Type B pancreatic cell (in vitro differentiated cells): ENCODE results near the gene NRDC. TPM values are rescaled to one million over a fixed set of nuclear protein-coding genes. Genes with fewer than 3 reads are reported as not detected.

Experiments used
- DNase-seq: peaks from one replicate; pipeline ENCODE4 v3.0.0; 2021; ENCODE audit warnings: mixed read lengths; ENCODE audit not compliant: unreplicated experiment; ENCODE audit errors: extremely low spot score
- H3K27ac Mint-ChIP-seq: 2 replicates; pipeline ENCODE4 v1.8.0; 2021; ENCODE audit warnings: mild to moderate bottlenecking, mixed read lengths
- H3K27me3 Mint-ChIP-seq: 2 replicates; pipeline ENCODE4 v1.8.0; 2021; ENCODE audit warnings: mixed read lengths
- H3K36me3 Mint-ChIP-seq: 2 replicates; pipeline ENCODE4 v1.8.0; 2021; ENCODE audit warnings: mixed read lengths
- H3K4me1 Mint-ChIP-seq: one replicate; pipeline ENCODE4 v1.8.0; 2021; ENCODE audit warnings: mixed read lengths; ENCODE audit not compliant: unreplicated experiment
- H3K4me3 Mint-ChIP-seq: 2 replicates; pipeline ENCODE4 v1.8.0; 2021; ENCODE audit warnings: mild to moderate bottlenecking, mixed read lengths
- H3K9me3 Mint-ChIP-seq: 2 replicates; pipeline ENCODE4 v1.8.0; 2021; ENCODE audit warnings: mixed read lengths
- total RNA-seq: library from RNA; stranded (reverse); gene quantifications from 2 replicates; pipeline ENCODE4 v1.2.1, GENCODE V29; 2021; ENCODE audit warnings: low replicate concordance
- TF ChIP-seq, protein P1 (sequence below): fragments of 200-600 bp; sonication (generic); conservative IDR thresholded peaks from 2 replicates; pipeline ENCODE4 v1.5.0; 2021; ENCODE audit warnings: antibody characterized with exemption, mild to moderate bottlenecking

NRDC gene
- total RNA-seq, 1 donor from 2014 or later = 134 TPM

GRCh38 chr1:51776408-51776807 lies 102.1 kb downstream of the NRDC start:
- Mint-ChIP-seq H3K4me3 (peak overlapping the region; percentile 40), H3K36me3 (peaks cover 44% of the 10 kb centered on the region), H3K4me1 (no peaks in the 10 kb centered on the region), H3K9me3 (no peaks in the 10 kb centered on the region), H3K27ac (peak overlapping the region; percentile 68), H3K27me3 (no peaks in the 10 kb centered on the region)
- TF ChIP-seq, protein P1, sequence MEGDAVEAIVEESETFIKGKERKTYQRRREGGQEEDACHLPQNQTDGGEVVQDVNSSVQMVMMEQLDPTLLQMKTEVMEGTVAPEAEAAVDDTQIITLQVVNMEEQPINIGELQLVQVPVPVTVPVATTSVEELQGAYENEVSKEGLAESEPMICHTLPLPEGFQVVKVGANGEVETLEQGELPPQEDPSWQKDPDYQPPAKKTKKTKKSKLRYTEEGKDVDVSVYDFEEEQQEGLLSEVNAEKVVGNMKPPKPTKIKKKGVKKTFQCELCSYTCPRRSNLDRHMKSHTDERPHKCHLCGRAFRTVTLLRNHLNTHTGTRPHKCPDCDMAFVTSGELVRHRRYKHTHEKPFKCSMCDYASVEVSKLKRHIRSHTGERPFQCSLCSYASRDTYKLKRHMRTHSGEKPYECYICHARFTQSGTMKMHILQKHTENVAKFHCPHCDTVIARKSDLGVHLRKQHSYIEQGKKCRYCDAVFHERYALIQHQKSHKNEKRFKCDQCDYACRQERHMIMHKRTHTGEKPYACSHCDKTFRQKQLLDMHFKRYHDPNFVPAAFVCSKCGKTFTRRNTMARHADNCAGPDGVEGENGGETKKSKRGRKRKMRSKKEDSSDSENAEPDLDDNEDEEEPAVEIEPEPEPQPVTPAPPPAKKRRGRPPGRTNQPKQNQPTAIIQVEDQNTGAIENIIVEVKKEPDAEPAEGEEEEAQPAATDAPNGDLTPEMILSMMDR = no peak
- no peak for DNase-seq

DNA sequence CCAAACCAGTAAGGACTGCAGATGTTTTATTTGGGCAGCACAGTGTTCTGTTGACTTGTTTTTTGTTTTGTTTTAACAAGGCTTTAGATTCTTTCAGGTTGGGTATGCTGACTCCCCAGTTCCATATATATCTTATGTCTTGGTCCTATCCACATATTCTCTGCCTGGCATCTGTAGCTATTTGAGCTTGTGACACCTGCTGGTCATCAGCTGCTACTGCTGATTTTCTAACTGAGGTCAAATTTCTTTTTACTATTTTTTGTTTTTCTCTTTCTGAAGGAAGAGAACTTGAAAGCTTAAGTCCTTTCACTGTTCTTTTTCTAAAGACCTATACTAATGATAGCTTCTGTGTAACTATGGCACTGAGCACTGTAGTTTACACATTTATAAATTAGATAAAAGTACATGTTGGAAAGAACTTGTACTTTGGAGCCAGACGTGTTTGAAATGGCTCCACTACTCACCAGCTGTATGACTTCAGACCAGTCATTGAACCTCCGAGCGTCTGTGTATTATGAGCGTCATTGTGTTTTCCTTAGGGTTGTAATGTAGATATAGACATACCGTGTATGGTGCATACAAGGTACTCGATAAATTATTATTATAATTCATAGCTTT lies 109.4 kb downstream of the NRDC start:
- Mint-ChIP-seq H3K4me3 (no peak overlapping the region), H3K4me1 (no peaks in the 10 kb centered on the region), H3K9me3 (no peaks in the 10 kb centered on the region), H3K27ac (no peak overlapping the region), H3K36me3 (peaks cover 31% of the 10 kb centered on the region), H3K27me3 (no peaks in the 10 kb centered on the region)
- DNase-seq = no peak
- TF ChIP-seq, protein P1 = peak; percentile 92

GRCh38 chr1:51761351-51761750 lies 117.2 kb downstream of the NRDC start:
- Mint-ChIP-seq H3K4me3 (no peak overlapping the region), H3K36me3 (peaks cover 18% of the 10 kb centered on the region), H3K4me1 (no peaks in the 10 kb centered on the region), H3K27me3 (no peaks in the 10 kb centered on the region), H3K27ac (peak overlapping the region; percentile 22), H3K9me3 (no peaks in the 10 kb centered on the region)
- DNase-seq = no peak
- TF ChIP-seq, protein P1 = no peak

- no peak for DNase-seq
- H3K36me3 Mint-ChIP-seq = peaks cover 14% of the 10 kb centered on the region
- TF ChIP-seq, protein P1 = no peak
- H3K4me1 Mint-ChIP-seq = no peaks in the 10 kb centered on the region
- H3K27ac Mint-ChIP-seq = no peak overlapping the region
- no peak overlapping the region for H3K4me3 Mint-ChIP-seq
- no peaks in the 10 kb centered on the region for H3K27me3 Mint-ChIP-seq
- no peaks in the 10 kb centered on the region for H3K9me3 Mint-ChIP-seq
Measured at GRCh38 chr1:51760872-51761271, 117.7 kb downstream of the NRDC start.

DNA sequence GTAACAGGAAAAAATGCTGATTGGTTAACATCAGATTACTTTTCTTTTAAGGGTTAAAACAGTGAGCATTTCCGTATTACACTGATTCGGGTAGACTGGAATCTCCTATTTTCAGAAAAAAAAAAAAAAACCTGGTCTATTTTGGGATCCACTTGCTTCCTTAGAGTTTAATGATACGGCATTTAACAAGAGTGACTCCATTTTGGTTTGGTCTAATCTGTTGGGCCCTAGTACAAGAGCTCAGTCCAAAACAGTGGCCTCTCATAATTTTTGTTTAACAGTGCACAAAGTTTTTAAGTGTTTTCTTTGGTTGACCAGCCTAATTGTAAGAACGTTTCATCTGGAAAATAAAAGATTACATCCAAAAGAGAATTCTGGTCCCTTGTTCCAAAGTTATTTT lies 120.2 kb downstream of the NRDC start:
- H3K4me3 Mint-ChIP-seq = no peak overlapping the region
- no peaks in the 10 kb centered on the region for H3K9me3 Mint-ChIP-seq
- TF ChIP-seq, protein P1 = no peak
- no peaks in the 10 kb centered on the region for H3K27me3 Mint-ChIP-seq
- DNase-seq = no peak
- H3K4me1 Mint-ChIP-seq = no peaks in the 10 kb centered on the region
- H3K36me3 Mint-ChIP-seq = peaks cover 20% of the 10 kb centered on the region
- no peak overlapping the region for H3K27ac Mint-ChIP-seq

- H3K4me3 Mint-ChIP-seq = no peak overlapping the region
Measured at GRCh38 chr1:51756290-51756689, 122.2 kb downstream of the NRDC start.

More at GRCh38 chr1:51756290-51756689, 122.2 kb downstream of the NRDC start:
- Mint-ChIP-seq H3K4me1 (no peaks in the 10 kb centered on the region), H3K27ac (no peak overlapping the region), H3K9me3 (peaks cover 6% of the 10 kb centered on the region), H3K27me3 (no peaks in the 10 kb centered on the region), H3K36me3 (peaks cover 26% of the 10 kb centered on the region)
- DNase-seq = no peak
- TF ChIP-seq, protein P1 = no peak
